SIG-M5 treated with dmso at 0.1 percent for 504 hours (cell line): Measurements from ENCODE around the gene TRNT1.

ENCODE experiments used
- DNase-seq: peaks from one replicate; lab custom pipeline; 2025; ENCODE audit not compliant: unreplicated experiment; lab: John Stamatoyannopoulos, UW

TRNT1 gene

GRCh38 chr3:3126477-3127431, at the start of gene TRNT1:
Gene TRNT1 (plus strand): TSS chr3:3126940. CDS start chr3:3129041, 2,101 bp downstream.
- DNase-seq = peak; percentile 85

- DNase-seq = no peak
These were observed 46.4 kb upstream of the TRNT1 start for GRCh38 chr3:3080309-3080708.

GRCh38 chr3:3081381-3082233, 45.1 kb upstream of the TRNT1 start:
- DNase-seq = no peak

GRCh38 chr3:3082234-3082924, 44.4 kb upstream of the TRNT1 start:
- no peak for DNase-seq

GRCh38 chr3:3084890-3085289, 41.9 kb upstream of the TRNT1 start:
- DNase-seq = no peak

- DNase-seq = no peak
These were observed 41.0 kb upstream of the TRNT1 start for GRCh38 chr3:3085782-3086181.

- no peak for DNase-seq
These were observed 40.5 kb upstream of the TRNT1 start for GRCh38 chr3:3086239-3086638.

- no peak for DNase-seq
These were observed 39.5 kb upstream of the TRNT1 start for GRCh38 chr3:3087279-3087678.

GRCh38 chr3:3087716-3088465, 38.8 kb upstream of the TRNT1 start:
- no peak for DNase-seq

- DNase-seq = no peak
These were observed 37.7 kb upstream of the TRNT1 start for GRCh38 chr3:3089017-3089416.

GRCh38 chr3:3097958-3098357, 28.8 kb upstream of the TRNT1 start:
- DNase-seq = no peak

GRCh38 chr3:3101660-3102458, 24.9 kb upstream of the TRNT1 start:
- no peak for DNase-seq

GRCh38 chr3:3102751-3103150, 24.0 kb upstream of the TRNT1 start:
- DNase-seq = no peak

GRCh38 chr3:3105246-3105645, 21.5 kb upstream of the TRNT1 start:
- DNase-seq = no peak

- no peak for DNase-seq
These were observed 20.9 kb upstream of the TRNT1 start for GRCh38 chr3:3105815-3106214.

- DNase-seq = no peak
These were observed 19.6 kb upstream of the TRNT1 start for GRCh38 chr3:3107181-3107580.

- no peak for DNase-seq
These were observed 18.9 kb upstream of the TRNT1 start for GRCh38 chr3:3107858-3108257.

- DNase-seq = no peak
These were observed 17.1 kb upstream of the TRNT1 start for GRCh38 chr3:3109407-3110298.

- no peak for DNase-seq
These were observed 16.5 kb upstream of the TRNT1 start, which contains the start of gene IL5RA for GRCh38 chr3:3110299-3110630. Gene IL5RA (minus strand): TSS chr3:3110374. CDS start chr3:3104984, 5,390 bp downstream.
